B cell (primary cell): Measurements from ENCODE around the gene PLA2G10. TPM values are rescaled to one million over a fixed set of nuclear protein-coding genes. Genes with fewer than 3 reads are reported as not detected.

Experiments
- ATAC-seq: fragments of 200-7000 bp; cut with Tn5 transposase; one replicate; pipeline ENCODE4 v1.10.0; 2021; ENCODE audit warnings: low read depth, mild to moderate bottlenecking, moderate number of reproducible peaks, moderate library complexity
- CTCF ChIA-PET: fragments of 350-600 bp; sonication (Branson Sonifier 250); formaldehyde crosslinking; loops from one replicate; lab custom pipeline; 2021; ENCODE audit warnings: antibody characterized with exemption, inconsistent platforms; lab: Charles Lee
- POLR2A ChIA-PET: fragments of 350-600 bp; sonication (Branson Sonifier 250); formaldehyde crosslinking; loops from one replicate; lab custom pipeline; 2021; ENCODE audit warnings: antibody characterized with exemption; lab: Charles Lee
- DNase-seq: peaks from one replicate; pipeline ENCODE4 v3.0.0; 2013
- H2AFZ ChIP-seq: 2 replicates; pipeline ENCODE4 v1.6.1; 2012; ENCODE audit warnings: mild to moderate bottlenecking, low read depth, low read length; ENCODE audit not compliant: insufficient read depth, poor library complexity, severe bottlenecking
- H3K27ac ChIP-seq, 2 donors: 1 replicate in 1 of 2; 2 replicates in 1 of 2; pipeline ENCODE4 v1.5.1; 2012 to 2013; ENCODE audit warnings: low read length in 2 of 2, mild to moderate bottlenecking in 2 of 2, moderate library complexity in 1 of 2
- H3K27me3 ChIP-seq, 4 experiments: fragments of 200-600 bp in 1 of 4; sonication (generic) in 1 of 4; replicated peaks in 1 of 4; 1 replicate in 2 of 4; 2 replicates in 2 of 4; pipeline versions ENCODE4 v1.6.1 to v1.7.0; 2013 to 2016; ENCODE audit warnings: low read length in 3 of 4, mild to moderate bottlenecking in 2 of 4, mixed read lengths in 1 of 4, moderate library complexity in 1 of 4; ENCODE audit not compliant: insufficient read depth in 4 of 4, control insufficient read depth in 3 of 4; ENCODE audit errors: control extremely low read depth in 1 of 4
- H3K36me3 ChIP-seq, 2 experiments: replicated peaks in 1 of 2; 1 replicate in 1 of 2; 2 replicates in 1 of 2; pipeline versions ENCODE4 v1.6.1 to v1.7.1; 2013; ENCODE audit warnings: low read length in 1 of 2; ENCODE audit not compliant: insufficient read depth in 2 of 2, control insufficient read depth in 1 of 2; ENCODE audit errors: control extremely low read depth in 1 of 2, extremely low read depth in 1 of 2
- H3K4me1 ChIP-seq, 2 donors: fragments of 200-600 bp in 1 of 2; sonication (generic) in 1 of 2; 1 replicate in 1 of 2; 2 replicates in 1 of 2; pipeline versions ENCODE4 v1.5.1 to v1.6.1; 2013 to 2017; ENCODE audit warnings: low read length in 2 of 2; ENCODE audit not compliant: control insufficient read depth in 2 of 2, insufficient read depth in 2 of 2
- H3K4me2 ChIP-seq: replicated peaks from 2 replicates; pipeline ENCODE3; 2012; ENCODE audit warnings: mild to moderate bottlenecking, low read depth, low read length; ENCODE audit not compliant: poor library complexity, severe bottlenecking
- H3K4me3 ChIP-seq, 5 experiments: fragments of 200-600 bp in 1 of 5; sonication (generic) in 1 of 5; 1 replicate in 3 of 5; 2 replicates in 2 of 5; pipeline versions ENCODE4 v1.5.1 to v1.7.0; 2011 to 2016; ENCODE audit warnings: low read length in 4 of 5, mild to moderate bottlenecking in 4 of 5, low read depth in 2 of 5, control low read depth in 1 of 5, moderate library complexity in 1 of 5; ENCODE audit not compliant: insufficient read depth in 1 of 5; ENCODE audit errors: control extremely low read depth in 1 of 5, extremely low read depth in 1 of 5
- H3K79me2 ChIP-seq: fragments of 200-600 bp; sonication (generic); one replicate; pipeline ENCODE4 v1.6.0; 2016; ENCODE audit warnings: low read length; ENCODE audit not compliant: control insufficient read depth, insufficient read depth
- H3K9ac ChIP-seq: fragments of 200-600 bp; sonication (generic); 2 replicates; pipeline ENCODE4 v1.6.1; 2017; ENCODE audit warnings: mild to moderate bottlenecking, low read length, moderate library complexity
- H3K9me3 ChIP-seq, 3 donors: one replicate each; pipeline versions ENCODE4 v1.6.1 to v1.7.1; 2013; ENCODE audit warnings: low read length in 2 of 3; ENCODE audit not compliant: control insufficient read depth in 2 of 3, insufficient read depth in 1 of 3; ENCODE audit errors: control extremely low read depth in 1 of 3
- H4K20me1 ChIP-seq: 2 replicates; pipeline ENCODE4 v1.6.0; 2012; ENCODE audit warnings: mild to moderate bottlenecking, low read length; ENCODE audit not compliant: insufficient read depth, control insufficient read depth, poor library complexity, severe bottlenecking
- H3K27ac Mint-ChIP-seq: one replicate; pipeline ENCODE4 v1.8.0; 2021; ENCODE audit warnings: mixed read lengths
- H3K27me3 Mint-ChIP-seq: one replicate; pipeline ENCODE4 v1.8.0; 2021; ENCODE audit warnings: mixed read lengths
- H3K4me1 Mint-ChIP-seq: one replicate; pipeline ENCODE4 v1.8.0; 2021; ENCODE audit warnings: mixed read lengths
- H3K4me3 Mint-ChIP-seq: one replicate; pipeline ENCODE4 v1.8.0; 2021; ENCODE audit warnings: mixed read lengths
- H3K9me3 Mint-ChIP-seq: one replicate; pipeline ENCODE4 v1.8.0; 2022; ENCODE audit warnings: mixed read lengths; ENCODE audit not compliant: insufficient read depth
- CTCF ChIP-seq: fragments of 200-600 bp; IDR thresholded peaks from one replicate; pipeline ENCODE4 v1.8.0; 2022; ENCODE audit warnings: antibody characterized with exemption, mild to moderate bottlenecking
- EZH2 ChIP-seq: IDR thresholded peaks from 2 replicates; pipeline ENCODE4 v1.6.1; 2012; ENCODE audit warnings: borderline replicate concordance, low read depth, mild to moderate bottlenecking, moderate library complexity, low read length; ENCODE audit not compliant: insufficient read depth, poor library complexity, severe bottlenecking
- WGBS: methylation state at CpG from one replicate; pipeline ENCODE4 v1.1.5; 2013; ENCODE audit warnings: missing lambda C conversion rate; ENCODE audit not compliant: insufficient coverage; 5-methylcytosine and 5-hydroxymethylcytosine counted together
- intact Hi-C: fragments of 100-400 bp; cut with micrococcal nuclease; formaldehyde crosslinking; loops from one replicate; pipeline ENCODE4 v1.10.0; 2022
- polyA plus RNA-seq: library from polyadenylated mRNA; depleted of rRNA; stranded (reverse); fragments of >200 nt; gene quantifications from 2 replicates; pipeline ENCODE4 v1.2.3, GENCODE V29; 2012
- total RNA-seq, 2 donors: library from RNA; stranded (reverse); fragments of 120-200 nt in 1 of 2; gene quantifications; 1 replicate in 1 of 2; 2 replicates in 1 of 2; pipeline versions ENCODE4 v1.2.3 to v1.2.4, GENCODE V29; 2013 to 2022

Gene PLA2G10
- total and polyA plus RNA-seq, 2 donors (not counting 1 experiment from before 2014, with no cell fraction given): not detected

GRCh38 chr16:14649816-14650215, 44.3 kb downstream of the PLA2G10 start:
- intact Hi-C loops: no loop called here
- no peak overlapping the region for H3K9ac ChIP-seq
- H3K4me3 ChIP-seq: no peak overlapping the region
- H3K9me3 ChIP-seq: no peaks in the 10 kb centered on the region
- H3K4me1 ChIP-seq: no peaks in the 10 kb centered on the region
- no peak overlapping the region for H2AFZ ChIP-seq
- TF ChIP-seq EZH2 (no peak), CTCF (no peak)
- H3K4me3 Mint-ChIP-seq: no peak overlapping the region
- no peak overlapping the region for H3K27ac Mint-ChIP-seq
- peaks cover 2% of the 10 kb centered on the region for H3K4me1 Mint-ChIP-seq
- H4K20me1 ChIP-seq: peaks cover 22% of the 10 kb centered on the region
- ChIA-PET CTCF (no interaction called here), POLR2A (no interaction called here)
- H3K9me3 Mint-ChIP-seq: no peaks in the 10 kb centered on the region
- H3K27ac ChIP-seq: no peak overlapping the region
- no peak overlapping the region for H3K4me2 ChIP-seq
- no peak for DNase-seq
- 98% methylated on average over 8 of the region's 10 CpGs for WGBS
- peaks cover 23 to 74% of the 10 kb centered on the region in 2 experiments for H3K36me3 ChIP-seq
- no peaks in the 10 kb centered on the region for H3K27me3 ChIP-seq
- no peaks in the 10 kb centered on the region for H3K27me3 Mint-ChIP-seq
- ATAC-seq: no peak
- peaks cover 29% of the 10 kb centered on the region for H3K79me2 ChIP-seq

- DNase-seq (no peak), ATAC-seq (no peak)
- peaks cover 26% of the 10 kb centered on the region for H3K4me1 Mint-ChIP-seq
- 92% methylated on average over 3 of the region's 7 CpGs for WGBS
- TF ChIP-seq CTCF (no peak), EZH2 (no peak)
- ChIA-PET CTCF (no interaction called here), POLR2A (no interaction called here)
- Histone ChIP-seq H3K4me3 (no peak overlapping the region), H3K9ac (no peak overlapping the region), H3K9me3 (no peaks in the 10 kb centered on the region), H3K27me3 (no peaks in the 10 kb centered on the region), H3K27ac (peak overlapping the region in 1 of 2 donors; percentile 3), H3K79me2 (peaks cover 96% of the 10 kb centered on the region), H3K4me1 (peaks cover 0 to 4% of the 10 kb centered on the region in 2 donors), H4K20me1 (peaks cover 72% of the 10 kb centered on the region), H3K4me2 (no peak overlapping the region), H3K36me3 (peaks cover 13 to 49% of the 10 kb centered on the region in 2 experiments), H2AFZ (no peak overlapping the region)
- H3K27me3 Mint-ChIP-seq: no peaks in the 10 kb centered on the region
- H3K9me3 Mint-ChIP-seq: no peaks in the 10 kb centered on the region
- intact Hi-C loops: no loop called here
- H3K4me3 Mint-ChIP-seq: no peak overlapping the region
- peak overlapping the region; percentile 15 for H3K27ac Mint-ChIP-seq
These were observed 52.2 kb downstream of the PLA2G10 start for GRCh38 chr16:14641926-14642325.
